ENCODE results near the gene LRFN2. TPM values are rescaled to one million over a fixed set of nuclear protein-coding genes. Genes with fewer than 3 reads are reported as not detected.

LRFN2 gene
- polyA plus RNA-seq, 1 donor (not counting 4 experiments of a cell fraction or from before 2014, with no cell fraction given), result not detected

DNA sequence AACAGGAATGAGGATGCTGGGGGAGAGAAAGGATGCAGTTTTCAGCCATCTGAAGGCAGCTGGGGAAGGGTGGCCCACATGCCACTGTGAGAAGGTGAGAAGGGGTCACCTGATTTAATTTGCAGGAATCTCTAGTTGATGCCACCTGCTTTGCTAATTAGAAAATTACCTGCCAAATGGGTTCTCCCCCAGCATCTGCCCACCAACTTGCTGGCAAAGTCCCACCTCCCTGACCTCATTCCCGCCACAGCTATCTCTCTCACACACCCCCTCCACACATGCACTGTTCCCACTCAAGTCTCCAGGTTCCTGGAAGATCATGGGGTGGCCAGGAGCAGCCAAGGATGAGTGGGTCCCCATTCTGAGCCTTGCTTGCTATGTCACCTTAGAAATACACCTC lies 70.7 kb downstream of the LRFN2 start:
- Histone ChIP-seq H3K9me3 (ENCODE audit: control insufficient read depth, low read depth, low read length) (no peaks in the 10 kb centered on the region), H3K4me3 (ENCODE audit: control insufficient read depth in 2 of 3, extremely low read depth in 1 of 3, insufficient read depth in 2 of 3, low read depth in 1 of 3, low read length in 3 of 3) (no peak overlapping the region), H3K36me3 (ENCODE audit: control insufficient read depth in 2 of 2, extremely low read depth in 1 of 2, insufficient read depth in 2 of 2, low read length in 2 of 2) (no peaks in the 10 kb centered on the region), H3K4me1 (ENCODE audit: control insufficient read depth, extremely low read depth, insufficient read depth, low read length) (no peaks in the 10 kb centered on the region), H3K4me2 (ENCODE audit: control insufficient read depth, extremely low read depth, insufficient read depth, low read depth, low read length) (no peak overlapping the region), H2AFZ (ENCODE audit: control insufficient read depth, low read length) (no peak overlapping the region), H3K27ac (ENCODE audit: control insufficient read depth, insufficient read depth, low read length) (no peak overlapping the region), H3K9me1 (ENCODE audit: control insufficient read depth, extremely low read depth, insufficient read depth, low read length) (no peaks in the 10 kb centered on the region), H3K9ac (ENCODE audit: control insufficient read depth, extremely low read depth, insufficient read depth, low read length) (no peak overlapping the region), H4K20me1 (ENCODE audit: control insufficient read depth, extremely low read depth, insufficient read depth, low read length) (no peaks in the 10 kb centered on the region), H3K27me3 (ENCODE audit: control insufficient read depth, extremely low read depth, insufficient read depth, low read length) (peaks cover 6% of the 10 kb centered on the region), H3K79me2 (ENCODE audit: control insufficient read depth, insufficient read depth, low read length) (no peaks in the 10 kb centered on the region)
- DNase-seq (ENCODE audit: low read depth, low spot score) (no peak), FAIRE-seq (no peak)
- dilution Hi-C loops (cut with MboI; ENCODE audit: extremely low pct_ligation_motif_present, low sequenced_read_pairs), result no loop called here
- no peak for TF ChIP-seq EZH2 (IDR thresholded peaks at IDR 0.05; ENCODE audit: low read length)
- TF ChIP-seq, protein P1, sequence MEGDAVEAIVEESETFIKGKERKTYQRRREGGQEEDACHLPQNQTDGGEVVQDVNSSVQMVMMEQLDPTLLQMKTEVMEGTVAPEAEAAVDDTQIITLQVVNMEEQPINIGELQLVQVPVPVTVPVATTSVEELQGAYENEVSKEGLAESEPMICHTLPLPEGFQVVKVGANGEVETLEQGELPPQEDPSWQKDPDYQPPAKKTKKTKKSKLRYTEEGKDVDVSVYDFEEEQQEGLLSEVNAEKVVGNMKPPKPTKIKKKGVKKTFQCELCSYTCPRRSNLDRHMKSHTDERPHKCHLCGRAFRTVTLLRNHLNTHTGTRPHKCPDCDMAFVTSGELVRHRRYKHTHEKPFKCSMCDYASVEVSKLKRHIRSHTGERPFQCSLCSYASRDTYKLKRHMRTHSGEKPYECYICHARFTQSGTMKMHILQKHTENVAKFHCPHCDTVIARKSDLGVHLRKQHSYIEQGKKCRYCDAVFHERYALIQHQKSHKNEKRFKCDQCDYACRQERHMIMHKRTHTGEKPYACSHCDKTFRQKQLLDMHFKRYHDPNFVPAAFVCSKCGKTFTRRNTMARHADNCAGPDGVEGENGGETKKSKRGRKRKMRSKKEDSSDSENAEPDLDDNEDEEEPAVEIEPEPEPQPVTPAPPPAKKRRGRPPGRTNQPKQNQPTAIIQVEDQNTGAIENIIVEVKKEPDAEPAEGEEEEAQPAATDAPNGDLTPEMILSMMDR (optimal IDR thresholded peaks at IDR 0.05 in 1 of 3, IDR thresholded peaks at IDR 0.05 in 1 of 3, conservative IDR thresholded peaks at IDR 0.05 in 1 of 3; ENCODE audit: extremely low read depth in 1 of 3, insufficient read depth in 2 of 3, low read length in 3 of 3), result no peak

DNA sequence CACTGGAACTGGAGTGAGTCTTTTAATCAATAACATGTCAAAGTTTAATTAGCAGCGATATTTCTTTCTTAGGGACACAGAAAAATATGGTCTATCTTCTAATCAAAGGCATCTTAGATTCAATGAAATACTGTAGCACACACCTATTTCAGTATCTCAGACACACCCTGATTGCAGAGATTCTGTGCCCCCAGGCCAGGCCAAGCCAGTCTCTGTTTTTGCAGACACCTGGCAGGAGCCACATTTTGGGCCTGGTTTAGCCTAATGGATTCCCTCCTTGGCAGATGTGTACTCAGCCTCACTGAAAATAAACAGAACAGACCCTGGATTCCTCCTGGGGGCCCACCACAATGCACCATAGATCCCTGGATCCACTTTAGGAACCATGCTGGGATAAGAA lies 74.8 kb downstream of the LRFN2 start:
- Histone ChIP-seq H3K27me3 (ENCODE audit: control insufficient read depth, extremely low read depth, insufficient read depth, low read length) (no peaks in the 10 kb centered on the region), H4K20me1 (ENCODE audit: control insufficient read depth, extremely low read depth, insufficient read depth, low read length) (no peaks in the 10 kb centered on the region), H3K9ac (ENCODE audit: control insufficient read depth, extremely low read depth, insufficient read depth, low read length) (no peak overlapping the region), H3K79me2 (ENCODE audit: control insufficient read depth, insufficient read depth, low read length) (no peaks in the 10 kb centered on the region), H3K4me3 (ENCODE audit: control insufficient read depth in 2 of 3, extremely low read depth in 1 of 3, insufficient read depth in 2 of 3, low read depth in 1 of 3, low read length in 3 of 3) (no peak overlapping the region), H2AFZ (ENCODE audit: control insufficient read depth, low read length) (no peak overlapping the region), H3K27ac (ENCODE audit: control insufficient read depth, insufficient read depth, low read length) (no peak overlapping the region), H3K36me3 (ENCODE audit: control insufficient read depth in 2 of 2, extremely low read depth in 1 of 2, insufficient read depth in 2 of 2, low read length in 2 of 2) (no peaks in the 10 kb centered on the region), H3K9me1 (ENCODE audit: control insufficient read depth, extremely low read depth, insufficient read depth, low read length) (no peaks in the 10 kb centered on the region), H3K4me2 (ENCODE audit: control insufficient read depth, extremely low read depth, insufficient read depth, low read depth, low read length) (no peak overlapping the region), H3K4me1 (ENCODE audit: control insufficient read depth, extremely low read depth, insufficient read depth, low read length) (no peaks in the 10 kb centered on the region), H3K9me3 (ENCODE audit: control insufficient read depth, low read depth, low read length) (no peaks in the 10 kb centered on the region)
- dilution Hi-C loops (cut with MboI; ENCODE audit: extremely low pct_ligation_motif_present, low sequenced_read_pairs), result no loop called here
- TF ChIP-seq, protein P1 (optimal IDR thresholded peaks at IDR 0.05 in 1 of 3, IDR thresholded peaks at IDR 0.05 in 1 of 3, conservative IDR thresholded peaks at IDR 0.05 in 1 of 3; ENCODE audit: extremely low read depth in 1 of 3, insufficient read depth in 2 of 3, low read length in 3 of 3), result no peak
- no peak for TF ChIP-seq EZH2 (IDR thresholded peaks at IDR 0.05; ENCODE audit: low read length)
- FAIRE-seq (no peak), DNase-seq (ENCODE audit: low read depth, low spot score) (no peak)
